Common myeloid progenitor, CD34-positive (primary cell): ENCODE measurements around the gene MAPK10.

Experiments used
- CTCF ChIA-PET: fragments of 350-600 bp; sonication (Branson Sonifier 250); formaldehyde crosslinking; loops from one replicate; lab custom pipeline; 2021; ENCODE audit warnings: antibody characterized with exemption; lab: Charles Lee
- POLR2A ChIA-PET: fragments of 350-600 bp; sonication (Branson Sonifier 250); formaldehyde crosslinking; loops from one replicate; lab custom pipeline; 2021; ENCODE audit warnings: antibody characterized with exemption; lab: Charles Lee
- DNase-seq, 3 donors: peaks; one replicate each; pipeline versions ENCODE4 v3.0.0 to v3.0.0-alpha.2; 2013
- H3K27ac ChIP-seq, 2 experiments: 1 replicate in 1 of 2; 2 replicates in 1 of 2; pipeline ENCODE4 v1.7.0; 2013; ENCODE audit warnings: inconsistent platforms in 2 of 2, low read length in 2 of 2, mild to moderate bottlenecking in 2 of 2, low read depth in 1 of 2, moderate library complexity in 1 of 2; ENCODE audit not compliant: severe bottlenecking in 2 of 2, insufficient read depth in 1 of 2, poor library complexity in 1 of 2
- H3K27me3 ChIP-seq, 5 experiments: replicated peaks in 2 of 5; 1 replicate in 3 of 5; 2 replicates in 2 of 5; pipeline versions ENCODE4 v1.6.1 to v1.7.0; 2013; ENCODE audit warnings: low read length in 4 of 5, mild to moderate bottlenecking in 2 of 5, moderate library complexity in 2 of 5, inconsistent platforms in 1 of 5; ENCODE audit not compliant: insufficient read depth in 5 of 5, control insufficient read depth in 4 of 5
- H3K36me3 ChIP-seq, 4 experiments: 1 replicate in 2 of 4; 2 replicates in 2 of 4; pipeline versions ENCODE4 v1.6.1 to v1.7.0; 2013; ENCODE audit warnings: low read length in 3 of 4, control low read depth in 1 of 4, mild to moderate bottlenecking in 1 of 4; ENCODE audit not compliant: control insufficient read depth in 4 of 4, insufficient read depth in 4 of 4
- H3K4me1 ChIP-seq, 4 experiments: 1 replicate in 3 of 4; 2 replicates in 1 of 4; pipeline versions ENCODE4 v1.6.1 to v1.7.1; 2013; ENCODE audit warnings: low read length in 3 of 4, mild to moderate bottlenecking in 3 of 4, control low read depth in 1 of 4, inconsistent platforms in 1 of 4, moderate library complexity in 1 of 4; ENCODE audit not compliant: control insufficient read depth in 4 of 4, insufficient read depth in 4 of 4; ENCODE audit errors: control extremely low read depth in 1 of 4
- H3K4me3 ChIP-seq, 7 experiments: 1 replicate in 4 of 7; 2 replicates in 3 of 7; pipeline versions ENCODE4 v1.5.1 to v1.7.0; 2013; ENCODE audit warnings: mild to moderate bottlenecking in 7 of 7, low read length in 6 of 7, moderate library complexity in 6 of 7, inconsistent platforms in 2 of 7, low read depth in 2 of 7, control low read depth in 1 of 7; ENCODE audit not compliant: insufficient read depth in 4 of 7, control insufficient read depth in 1 of 7; ENCODE audit errors: extremely low read depth in 1 of 7
- H3K9me3 ChIP-seq, 5 experiments: 1 replicate in 4 of 5; 2 replicates in 1 of 5; pipeline versions ENCODE4 v1.6.1 to v1.7.1; 2013; ENCODE audit warnings: low read length in 4 of 5, mild to moderate bottlenecking in 2 of 5, inconsistent platforms in 1 of 5, low read depth in 1 of 5, moderate library complexity in 1 of 5; ENCODE audit not compliant: control insufficient read depth in 4 of 5, insufficient read depth in 2 of 5; ENCODE audit errors: control extremely low read depth in 1 of 5
- WGBS: methylation state at CpG from one replicate; pipeline ENCODE4 v1.1.5; 2013; ENCODE audit not compliant: insufficient coverage; 5-methylcytosine and 5-hydroxymethylcytosine counted together

Gene MAPK10

GRCh38 chr4:86156531-86156930 is 203.3 kb downstream of the MAPK10 start:
- H3K27me3 ChIP-seq, result no peaks in the 10 kb centered on the region
- ChIA-PET POLR2A (no interaction called here), CTCF (no interaction called here)

GRCh38 chr4:86155766-86156165 is 204.1 kb downstream of the MAPK10 start:
- WGBS, result no CpG with 5 or more reads among the region's 4 CpGs
- POLR2A ChIA-PET, result no interaction called here

More at GRCh38 chr4:86156531-86156930, 203.3 kb downstream of the MAPK10 start:
- H3K4me1 ChIP-seq, result no peaks in the 10 kb centered on the region
- 100% methylated on average over 2 of the region's 2 CpGs for WGBS
- no peak overlapping the region for H3K27ac ChIP-seq
- DNase-seq, result no peak
- no peak overlapping the region for H3K4me3 ChIP-seq
- H3K36me3 ChIP-seq, result no peaks in the 10 kb centered on the region
- no peaks in the 10 kb centered on the region for H3K9me3 ChIP-seq

GRCh38 chr4:86152454-86152853 is 207.4 kb downstream of the MAPK10 start:
- H3K36me3 ChIP-seq, result no peaks in the 10 kb centered on the region
- ChIA-PET POLR2A (no interaction called here), CTCF (no interaction called here)
- no peaks in the 10 kb centered on the region for H3K27me3 ChIP-seq
- H3K4me1 ChIP-seq, result no peaks in the 10 kb centered on the region
- no peak overlapping the region for H3K27ac ChIP-seq
- no peaks in the 10 kb centered on the region for H3K9me3 ChIP-seq
- no CpG with 5 or more reads among the region's 2 CpGs for WGBS
- DNase-seq, result no peak
- H3K4me3 ChIP-seq, result no peak overlapping the region

More at GRCh38 chr4:86155766-86156165, 204.1 kb downstream of the MAPK10 start:
- no peaks in the 10 kb centered on the region for H3K9me3 ChIP-seq
- no peaks in the 10 kb centered on the region for H3K27me3 ChIP-seq
- H3K4me3 ChIP-seq, result no peak overlapping the region
- H3K36me3 ChIP-seq, result no peaks in the 10 kb centered on the region
- CTCF ChIA-PET, result no interaction called here
- H3K27ac ChIP-seq, result no peak overlapping the region
- DNase-seq, result no peak
- no peaks in the 10 kb centered on the region for H3K4me1 ChIP-seq

DNA sequence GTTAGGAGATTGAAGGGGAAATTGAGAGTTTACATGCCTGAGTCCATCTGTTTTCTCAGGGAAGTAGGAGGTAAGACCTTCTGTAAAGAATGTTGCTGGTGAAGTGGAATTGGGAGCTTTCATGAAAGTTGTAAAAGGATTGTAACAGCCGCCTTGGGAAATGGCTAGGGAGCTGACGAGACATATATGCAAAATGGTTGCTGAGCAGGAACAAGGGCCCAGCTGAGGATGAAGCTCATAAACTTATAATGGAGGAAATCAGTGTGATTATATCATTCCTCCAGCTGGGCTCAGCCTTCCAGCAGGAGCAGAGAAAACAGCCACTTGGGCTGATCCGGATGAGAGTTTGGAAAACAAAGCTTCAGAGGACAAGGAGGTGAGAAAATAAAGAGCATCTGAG is 208.7 kb downstream of the MAPK10 start:
- WGBS, result 97% methylated on average over 3 of the region's 3 CpGs
- no peaks in the 10 kb centered on the region for H3K36me3 ChIP-seq
- no peaks in the 10 kb centered on the region for H3K27me3 ChIP-seq
- ChIA-PET CTCF (no interaction called here), POLR2A (no interaction called here)
- no peak for DNase-seq
- no peak overlapping the region for H3K27ac ChIP-seq
- no peaks in the 10 kb centered on the region for H3K4me1 ChIP-seq
- no peak overlapping the region for H3K4me3 ChIP-seq
- no peaks in the 10 kb centered on the region for H3K9me3 ChIP-seq

DNA sequence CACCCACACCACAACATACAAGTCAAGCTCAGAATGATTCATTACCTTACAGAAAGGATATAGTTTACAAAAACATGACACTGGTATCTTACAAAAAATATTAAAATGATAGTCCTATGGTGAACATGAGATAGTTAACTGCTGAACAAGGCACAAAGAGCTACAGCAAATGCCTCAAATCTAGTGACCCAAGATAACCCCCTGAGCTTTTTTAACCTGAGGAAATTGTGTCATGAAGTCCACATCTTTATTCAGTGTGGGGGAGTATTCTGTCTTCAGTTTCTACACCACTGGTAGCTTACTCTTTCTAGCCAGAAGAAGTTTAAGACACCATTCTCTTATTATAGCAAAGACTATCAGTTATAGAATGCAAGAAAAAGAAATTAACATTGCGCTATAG is 218.7 kb downstream of the MAPK10 start:
- no peak overlapping the region for H3K4me3 ChIP-seq
- POLR2A ChIA-PET, result no interaction called here
- H3K4me1 ChIP-seq, result no peaks in the 10 kb centered on the region
- H3K27ac ChIP-seq, result no peak overlapping the region
- CTCF ChIA-PET, result interaction anchor here (0.9 kb wide), 1 partner anchor 23 kb away, joined by 3 read pairs; no protein-coding TSS in a partner anchor
- WGBS, result no CpG with 5 or more reads among the region's 1 CpG
- H3K27me3 ChIP-seq, result no peaks in the 10 kb centered on the region
- H3K36me3 ChIP-seq, result no peaks in the 10 kb centered on the region
- no peaks in the 10 kb centered on the region for H3K9me3 ChIP-seq
- DNase-seq, result no peak

- no peak overlapping the region for H3K4me3 ChIP-seq
- H3K4me1 ChIP-seq, result peaks cover 9 to 20% (median 11%) of the 10 kb centered on the region in 4 experiments
- DNase-seq, result no peak
- H3K36me3 ChIP-seq, result no peaks in the 10 kb centered on the region
- H3K9me3 ChIP-seq, result no peaks in the 10 kb centered on the region
- 100% methylated on average over 4 of the region's 4 CpGs for WGBS
- POLR2A ChIA-PET, result no interaction called here
- no peak overlapping the region for H3K27ac ChIP-seq
- H3K27me3 ChIP-seq, result no peaks in the 10 kb centered on the region
- CTCF ChIA-PET, result no interaction called here
These were observed 227.4 kb downstream of the MAPK10 start for GRCh38 chr4:86132468-86132867.

DNA sequence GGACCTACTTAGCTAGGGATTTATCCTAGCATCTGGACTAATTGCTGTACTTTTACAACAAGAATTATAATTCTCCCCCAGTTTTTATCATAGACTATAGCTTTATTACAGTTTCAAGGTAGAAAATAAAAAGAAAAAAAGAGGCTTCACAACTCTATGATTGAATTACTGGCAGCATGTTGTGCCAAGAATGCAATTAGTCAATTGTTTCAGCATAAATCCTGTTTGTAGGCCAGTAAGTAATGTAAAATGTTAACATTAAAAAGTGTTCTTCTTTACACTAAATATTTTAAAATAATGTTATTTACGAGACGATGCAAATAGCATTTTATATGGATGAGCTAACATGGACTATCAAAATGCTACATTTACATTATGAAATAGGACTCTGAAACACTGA is 228.4 kb downstream of the MAPK10 start:
- H3K4me1 ChIP-seq, result peaks cover 9 to 20% (median 11%) of the 10 kb centered on the region in 4 experiments
- no CpG with 5 or more reads among the region's 2 CpGs for whole genome bisulfite sequencing
- POLR2A ChIA-PET, result no interaction called here
- H3K4me3 ChIP-seq, result no peak overlapping the region
- no peaks in the 10 kb centered on the region for H3K9me3 ChIP-seq
- no peaks in the 10 kb centered on the region for H3K36me3 ChIP-seq
- CTCF ChIA-PET, result no interaction called here
- H3K27ac ChIP-seq, result no peak overlapping the region
- no peaks in the 10 kb centered on the region for H3K27me3 ChIP-seq
- no peak for DNase-seq
